Cardiac septum (tissue), 1 donor: ENCODE measurements around the gene OLFM1. TPM values are rescaled to one million over a fixed set of nuclear protein-coding genes. Genes with fewer than 3 reads are reported as not detected.
A peak's percentile ranks its signal among the peaks of the same experiment; 100 is the strongest.

Experiments
- DNase-seq: peaks from one replicate; pipeline ENCODE4 v3.0.0-alpha.2; 2020; ENCODE audit warnings: low spot score
- intact Hi-C: fragments of 100-400 bp; cut with DNase I; formaldehyde crosslinking; loops from one replicate; pipeline ENCODE4 v1.14.0; 2022
- total RNA-seq: library from RNA; stranded (reverse); fragmentation: NEBNext Ultra II Directional; extraction: Animal tissue kit (Norgen Biotek cat#: 25700); gene quantifications from one replicate; pipeline ENCODE4 v1.2.1, GENCODE V29; 2021
- donor health status: DM: no; HTN: no; CAD: no.

OLFM1 gene
- total RNA-seq, 1 donor from 2014 or later, result 8.6 TPM

DNA sequence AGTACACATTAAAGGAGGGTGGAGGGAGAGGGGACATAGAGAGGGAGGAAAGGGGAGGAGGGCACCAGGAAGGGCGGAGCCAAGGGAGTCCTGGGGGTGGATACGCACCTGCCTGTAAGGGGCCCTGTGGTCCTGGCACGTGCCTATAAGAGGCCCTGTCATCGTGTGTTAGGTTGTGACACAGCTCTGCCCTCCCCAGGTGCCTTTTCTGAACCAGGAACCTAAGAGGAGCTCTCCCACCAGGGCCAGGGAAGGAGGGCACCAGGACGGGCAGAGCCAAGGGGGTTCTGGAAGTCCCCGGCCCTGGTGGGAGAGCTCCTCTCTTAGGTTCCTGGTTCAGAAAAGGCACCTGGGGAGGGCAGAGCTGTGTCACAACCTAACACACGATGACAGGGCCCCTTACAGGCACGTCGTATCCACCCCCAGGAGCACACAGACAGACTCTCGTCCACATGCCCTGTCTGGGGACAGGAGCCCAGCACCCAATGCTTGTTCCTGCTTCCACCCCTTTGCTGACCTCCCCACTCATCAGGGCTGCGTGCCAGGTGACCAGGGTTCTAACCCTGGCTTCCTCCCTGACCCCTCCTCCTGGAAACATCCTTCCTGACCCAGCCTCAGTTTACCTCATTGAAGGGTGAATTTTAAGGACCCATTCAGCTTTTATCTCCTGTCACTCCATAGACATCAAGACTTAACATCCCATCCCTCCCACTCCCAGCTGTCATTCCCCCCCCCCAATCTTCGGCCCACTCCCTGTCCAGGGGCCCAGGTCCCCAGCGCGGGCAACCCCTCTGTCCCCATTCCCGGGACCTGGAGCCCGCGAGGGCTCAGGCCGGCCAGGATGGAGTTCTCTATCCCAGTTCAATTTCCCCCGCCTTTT, 12.9 kb upstream of the OLFM1 start:
- DNase-seq, result peak; percentile 73
- intact Hi-C loops, result no loop called here

DNA sequence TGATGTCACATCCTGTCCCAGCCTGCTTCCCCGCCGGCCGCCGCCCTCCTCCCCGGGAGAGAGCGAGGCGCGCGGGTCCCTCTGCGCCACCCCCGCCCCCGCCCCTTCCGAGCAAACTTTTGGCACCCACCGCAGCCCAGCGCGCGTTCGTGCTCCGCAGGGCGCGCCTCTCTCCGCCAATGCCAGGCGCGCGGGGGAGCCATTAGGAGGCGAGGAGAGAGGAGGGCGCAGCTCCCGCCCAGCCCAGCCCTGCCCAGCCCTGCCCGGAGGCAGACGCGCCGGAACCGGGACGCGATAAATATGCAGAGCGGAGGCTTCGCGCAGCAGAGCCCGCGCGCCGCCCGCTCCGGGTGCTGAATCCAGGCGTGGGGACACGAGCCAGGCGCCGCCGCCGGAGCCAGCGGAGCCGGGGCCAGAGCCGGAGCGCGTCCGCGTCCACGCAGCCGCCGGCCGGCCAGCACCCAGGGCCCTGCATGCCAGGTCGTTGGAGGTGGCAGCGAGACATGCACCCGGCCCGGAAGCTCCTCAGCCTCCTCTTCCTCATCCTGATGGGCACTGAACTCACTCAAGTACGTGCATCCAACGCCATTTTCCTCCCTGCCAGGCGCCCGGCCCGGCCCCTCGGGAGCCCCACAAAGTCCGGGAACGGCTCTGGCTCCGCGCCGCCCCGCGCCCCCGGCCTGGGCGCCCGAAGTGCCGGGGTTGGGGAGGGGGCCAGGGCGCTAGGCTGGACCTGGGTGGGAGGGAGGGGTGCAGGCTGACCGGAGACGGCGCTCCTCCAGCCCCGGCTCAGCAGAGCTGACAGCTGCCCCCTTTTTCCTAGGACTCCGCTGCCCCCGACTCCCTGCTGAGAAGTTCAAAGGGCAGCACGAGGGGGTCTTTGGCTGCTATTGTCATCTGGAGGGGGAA, 12.0 kb upstream of the OLFM1 start:
- intact Hi-C loops, result no loop called here
- DNase-seq, result peak; percentile 78

- intact Hi-C loops, result no loop called here
- DNase-seq, result peak; percentile 49
Observed at GRCh38 chr9:135076143-135076875, 11.2 kb upstream of the OLFM1 start.

- intact Hi-C loops, result no loop called here
- peak; percentile 58 for DNase-seq
Observed at GRCh38 chr9:135076876-135077430, 10.5 kb upstream of the OLFM1 start.

- DNase-seq, result peak; percentile 74
Observed at GRCh38 chr9:135077497-135078200, 9.8 kb upstream of the OLFM1 start.

DNA sequence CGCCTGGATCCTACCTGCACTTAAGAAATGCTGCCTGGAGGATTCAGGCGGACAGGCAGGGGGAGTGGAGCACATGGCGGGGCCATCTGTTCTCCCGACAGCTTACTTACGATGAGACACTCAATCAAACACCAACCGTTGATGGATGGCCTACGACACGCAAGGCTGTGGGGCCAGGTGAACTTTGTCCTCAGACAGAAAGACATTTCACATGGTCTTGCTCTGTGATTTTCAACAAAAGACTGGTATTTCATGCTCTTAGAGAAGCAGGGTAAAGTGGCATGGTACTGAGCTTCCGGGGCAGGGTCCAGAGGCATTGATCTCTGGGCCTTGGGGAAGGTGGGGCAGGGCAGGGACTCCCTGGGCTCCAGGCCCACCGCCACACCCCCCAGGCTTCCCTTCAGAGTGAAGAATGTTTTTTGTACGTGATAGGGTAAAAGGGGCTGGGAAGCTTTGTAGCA, 9.1 kb upstream of the OLFM1 start:
- peak; percentile 35 for DNase-seq
- intact Hi-C loops, result no loop called here

More at GRCh38 chr9:135077497-135078200, 9.8 kb upstream of the OLFM1 start:
- intact Hi-C loops, result no loop called here

DNA sequence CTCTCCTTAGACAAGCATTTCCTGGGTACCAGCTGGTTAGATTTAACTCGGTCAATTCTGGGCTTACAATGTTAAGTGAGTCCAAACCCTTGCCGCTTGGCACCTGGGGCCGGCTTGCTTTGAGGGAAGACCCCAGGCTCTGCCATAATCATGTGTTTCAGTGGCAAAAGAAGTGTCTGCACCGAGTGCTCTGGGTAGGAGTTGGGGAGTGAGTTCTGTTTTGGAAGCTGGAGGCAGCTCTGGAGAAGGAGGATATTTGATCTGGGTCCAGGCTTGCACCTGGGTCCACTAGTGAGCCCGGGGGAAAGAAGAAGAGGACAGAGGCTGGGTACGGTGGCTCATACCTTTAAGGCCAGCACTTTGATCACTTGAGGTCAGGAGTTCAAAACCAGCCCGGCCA, 8.4 kb upstream of the OLFM1 start:
- no peak for DNase-seq
- intact Hi-C loops, result no loop called here

- intact Hi-C loops, result loop anchor here (10.0 kb wide), 1 partner anchor 295 kb away; no protein-coding TSS in a partner anchor
Observed at GRCh38 chr9:135079676-135080075, 7.8 kb upstream of the OLFM1 start.

GRCh38 chr9:135080286-135081263, 6.9 kb upstream of the OLFM1 start:
- intact Hi-C loops, result loop anchor here (10.0 kb wide), 1 partner anchor 296 kb away; no protein-coding TSS in a partner anchor
- peak; percentile 56 for DNase-seq

More at GRCh38 chr9:135079676-135080075, 7.8 kb upstream of the OLFM1 start:
- peak; percentile 61 for DNase-seq

DNA sequence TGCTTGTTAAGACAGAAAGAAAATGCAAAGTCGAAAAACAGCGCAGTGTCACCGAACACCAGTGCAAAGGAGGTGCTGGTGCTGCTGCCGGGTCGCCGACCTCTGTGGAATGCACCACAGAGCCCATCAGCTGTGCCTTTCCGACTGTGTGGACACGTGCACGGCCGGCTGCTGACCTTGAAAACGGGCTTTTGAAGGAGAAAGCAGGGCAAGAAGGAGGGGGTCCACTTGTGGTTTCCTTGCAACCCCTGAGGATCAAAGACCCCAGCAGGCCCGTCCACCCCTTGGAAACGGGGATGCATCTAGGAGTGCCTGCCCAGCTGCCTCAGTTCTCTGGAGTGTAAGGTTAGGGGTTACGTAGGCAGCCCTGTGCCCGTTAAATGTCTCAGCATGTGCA, 6.2 kb upstream of the OLFM1 start:
- intact Hi-C loops, result loop anchor here (10.0 kb wide), 1 partner anchor 296 kb away; no protein-coding TSS in a partner anchor
- peak; percentile 66 for DNase-seq

- intact Hi-C loops, result loop anchor here (10.0 kb wide), 1 partner anchor 297 kb away; no protein-coding TSS in a partner anchor
- peak; percentile 49 for DNase-seq
Observed at GRCh38 chr9:135081731-135082130, 5.7 kb upstream of the OLFM1 start.

GRCh38 chr9:135082536-135082935, 4.9 kb upstream of the OLFM1 start:
- intact Hi-C loops, result loop anchor here (10.0 kb wide), 1 partner anchor 298 kb away; no protein-coding TSS in a partner anchor
- no peak for DNase-seq

GRCh38 chr9:135083241-135083810, 4.1 kb upstream of the OLFM1 start:
- intact Hi-C loops, result loop anchor here (10.0 kb wide), 1 partner anchor 299 kb away; no protein-coding TSS in a partner anchor
- DNase-seq, result peak; percentile 26

DNA sequence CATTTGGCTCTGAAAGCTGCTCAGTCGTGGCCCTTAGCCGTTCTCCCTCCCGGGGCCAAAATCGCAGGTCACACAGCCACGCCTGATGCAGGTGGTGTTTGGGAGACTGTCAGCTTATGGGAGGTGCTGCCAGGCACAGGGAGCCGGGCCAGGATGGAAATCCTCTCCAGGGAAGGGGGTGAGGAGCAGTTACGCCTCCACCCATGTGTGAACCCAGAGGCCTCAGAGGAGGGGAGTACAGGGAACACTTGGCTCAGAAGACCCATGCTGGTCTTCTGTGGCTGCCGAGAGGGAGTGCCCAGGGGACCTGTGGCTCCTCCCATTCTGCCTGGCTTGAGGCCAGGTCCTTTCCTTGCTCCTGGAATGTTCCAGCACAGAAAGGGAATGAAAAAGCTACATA, 3.6 kb upstream of the OLFM1 start:
- intact Hi-C loops, result loop anchor here (10.0 kb wide), 1 partner anchor 299 kb away; no protein-coding TSS in a partner anchor
- no peak for DNase-seq

DNA sequence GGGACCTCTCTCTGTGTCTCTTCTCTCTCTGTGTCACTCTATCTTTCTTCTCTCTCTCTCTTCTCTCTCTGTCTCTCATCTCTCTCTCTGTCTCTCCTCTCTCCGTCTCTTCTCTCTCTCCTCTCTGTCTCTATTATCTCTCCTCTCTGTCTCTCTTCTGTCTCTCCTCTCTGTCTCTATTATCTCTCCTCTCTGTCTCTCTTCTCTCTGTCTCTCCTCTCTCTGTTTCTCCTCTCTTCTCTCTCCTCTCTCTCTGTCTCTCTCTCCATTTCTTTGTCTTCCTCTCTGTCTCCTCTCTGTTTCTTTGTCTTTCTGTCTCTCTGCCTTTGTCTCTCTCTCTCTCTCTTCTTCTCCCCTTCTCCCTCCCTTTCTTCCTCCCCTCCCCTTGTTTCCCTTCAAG, 3.2 kb upstream of the OLFM1 start:
- intact Hi-C loops, result loop anchor here (10.0 kb wide), 1 partner anchor 299 kb away; no protein-coding TSS in a partner anchor
- DNase-seq, result no peak
